Measurements from ENCODE around the gene C1QB. TPM values are rescaled to one million over a fixed set of nuclear protein-coding genes. Genes with fewer than 3 reads are reported as not detected.
"Not testable (repeated sequence)": the region's sequence is repeated elsewhere in the genome, so short reads cannot be mapped to it uniquely, and the experiment has no call there.

Gene C1QB
- total and polyA plus RNA-seq, 2 experiments from 2014 or later: not detected

GRCh38 chr1:22662986-22663408 is 10.0 kb downstream of the C1QB start:
- H3K9me3 ChIP-seq (ENCODE audit: low read depth): no peaks in the 10 kb centered on the region
- no peak for DNase-seq (ENCODE audit: low read depth in 1 of 2, low spot score in 1 of 2)

GRCh38 chr1:22665752-22666151 is 12.7 kb downstream of the C1QB start:
- H3K9me3 ChIP-seq (ENCODE audit: low read depth): no peaks in the 10 kb centered on the region
- no peak overlapping the region for H3K27ac ChIP-seq
- DNase-seq (ENCODE audit: low read depth in 1 of 2, low spot score in 1 of 2): peak; percentile 41 to 64
- no peaks in the 10 kb centered on the region for H3K36me3 ChIP-seq
- H3K4me3 ChIP-seq: no peak overlapping the region
- no peaks in the 10 kb centered on the region for H3K4me1 ChIP-seq (ENCODE audit: low read depth)
- peak; percentile 57 for TF ChIP-seq CTCF (IDR thresholded peaks at IDR 0.05; ENCODE audit: low read depth, low read length)
- H3K27me3 ChIP-seq: no peaks in the 10 kb centered on the region

More at GRCh38 chr1:22662986-22663408, 10.0 kb downstream of the C1QB start:
- Histone ChIP-seq H3K27ac (no peak overlapping the region), H3K4me1 (ENCODE audit: low read depth) (no peaks in the 10 kb centered on the region), H3K27me3 (no peaks in the 10 kb centered on the region), H3K36me3 (no peaks in the 10 kb centered on the region), H3K4me3 (no peak overlapping the region)
- TF ChIP-seq CTCF (IDR thresholded peaks at IDR 0.05; ENCODE audit: low read depth, low read length): no peak

GRCh38 chr1:22666412-22666811 is 13.4 kb downstream of the C1QB start:
- TF ChIP-seq CTCF (IDR thresholded peaks at IDR 0.05; ENCODE audit: low read depth, low read length): no peak
- no peak overlapping the region for H3K27ac ChIP-seq
- DNase-seq (ENCODE audit: low read depth in 1 of 2, low spot score in 1 of 2): no peak
- no peaks in the 10 kb centered on the region for H3K36me3 ChIP-seq
- H3K9me3 ChIP-seq (ENCODE audit: low read depth): no peaks in the 10 kb centered on the region
- no peaks in the 10 kb centered on the region for H3K27me3 ChIP-seq
- no peak overlapping the region for H3K4me3 ChIP-seq
- no peaks in the 10 kb centered on the region for H3K4me1 ChIP-seq (ENCODE audit: low read depth)

- not testable (repeated sequence) for DNase-seq (ENCODE audit: low read depth in 1 of 2, low spot score in 1 of 2); H3K4me3 ChIP-seq; H3K4me1 ChIP-seq (ENCODE audit: low read depth); H3K9me3 ChIP-seq (ENCODE audit: low read depth); H3K27me3 ChIP-seq; H3K27ac ChIP-seq; H3K36me3 ChIP-seq
Observed at GRCh38 chr1:22668840-22669239, 15.8 kb downstream of the C1QB start.

GRCh38 chr1:22670352-22670975 is 17.4 kb downstream of the C1QB start:
- Histone ChIP-seq H3K4me1 (ENCODE audit: low read depth) (no peaks in the 10 kb centered on the region), H3K27ac (no peak overlapping the region), H3K36me3 (no peaks in the 10 kb centered on the region), H3K9me3 (ENCODE audit: low read depth) (no peaks in the 10 kb centered on the region), H3K27me3 (no peaks in the 10 kb centered on the region), H3K4me3 (no peak overlapping the region)
- DNase-seq (ENCODE audit: low read depth in 1 of 2, low spot score in 1 of 2): peak in 1 of 2 donors; percentile 31
- no peak for TF ChIP-seq CTCF (IDR thresholded peaks at IDR 0.05; ENCODE audit: low read depth, low read length)

- Histone ChIP-seq H3K4me1 (ENCODE audit: low read depth) (no peaks in the 10 kb centered on the region), H3K27ac (no peak overlapping the region), H3K4me3 (no peak overlapping the region), H3K27me3 (no peaks in the 10 kb centered on the region), H3K9me3 (ENCODE audit: low read depth) (no peaks in the 10 kb centered on the region), H3K36me3 (no peaks in the 10 kb centered on the region)
- no peak for TF ChIP-seq CTCF (IDR thresholded peaks at IDR 0.05; ENCODE audit: low read depth, low read length)
- DNase-seq (ENCODE audit: low read depth in 1 of 2, low spot score in 1 of 2): no peak
Observed at GRCh38 chr1:22671999-22672398, 19.0 kb downstream of the C1QB start.

All from cardiac muscle cell (in vitro differentiated cells and primary cell).